KG1 (cell line): ENCODE data around the gene SMYD3.

Experiments used
- DNase-seq: peaks from one replicate; lab custom pipeline; 2025; lab: John Stamatoyannopoulos, UW

Gene SMYD3

DNA sequence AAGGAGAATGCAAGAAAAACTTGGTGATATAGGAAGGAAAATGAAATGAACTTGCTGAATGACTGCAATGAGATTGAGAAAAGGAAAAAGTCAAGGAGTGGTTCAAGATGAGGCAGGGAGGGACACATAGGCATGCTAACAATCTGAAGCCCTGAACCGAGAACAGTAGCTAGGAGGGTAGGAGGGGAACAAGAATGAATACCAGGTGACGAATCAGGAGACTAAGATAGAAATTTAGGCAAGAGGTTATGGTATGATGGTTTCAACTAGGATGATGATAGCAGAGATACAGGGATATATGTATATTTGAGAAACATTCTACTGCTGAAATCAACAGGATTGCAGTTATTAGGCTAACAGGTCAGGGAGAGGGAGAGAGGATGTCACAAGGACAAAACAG, 44.1 kb downstream of the SMYD3 start:
- no peak for DNase-seq

DNA sequence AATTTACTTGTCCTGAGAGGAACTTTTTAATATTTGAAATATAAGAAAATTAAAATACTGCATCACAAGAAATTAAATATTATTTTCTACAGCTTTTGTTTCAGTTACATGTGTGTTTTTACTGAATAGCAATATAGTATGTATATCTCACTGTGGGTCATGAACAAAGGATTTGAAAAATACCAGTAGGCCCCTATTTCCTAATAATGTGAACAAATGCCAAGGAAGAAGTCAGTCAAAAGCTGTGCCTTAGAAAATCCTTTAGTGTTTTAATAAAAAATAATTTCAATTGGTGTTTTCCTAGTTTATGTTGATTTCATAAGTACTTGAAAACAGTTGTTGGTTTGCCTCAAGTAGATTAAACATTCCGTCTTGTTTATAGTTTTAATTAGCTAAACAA, 46.7 kb downstream of the SMYD3 start:
- DNase-seq: no peak

GRCh38 chr1:246459221-246459620, 47.9 kb downstream of the SMYD3 start:
- no peak for DNase-seq

- no peak for DNase-seq
Measured at GRCh38 chr1:246455476-246455875, 51.6 kb downstream of the SMYD3 start.

GRCh38 chr1:246454655-246455054, 52.4 kb downstream of the SMYD3 start:
- no peak for DNase-seq

DNA sequence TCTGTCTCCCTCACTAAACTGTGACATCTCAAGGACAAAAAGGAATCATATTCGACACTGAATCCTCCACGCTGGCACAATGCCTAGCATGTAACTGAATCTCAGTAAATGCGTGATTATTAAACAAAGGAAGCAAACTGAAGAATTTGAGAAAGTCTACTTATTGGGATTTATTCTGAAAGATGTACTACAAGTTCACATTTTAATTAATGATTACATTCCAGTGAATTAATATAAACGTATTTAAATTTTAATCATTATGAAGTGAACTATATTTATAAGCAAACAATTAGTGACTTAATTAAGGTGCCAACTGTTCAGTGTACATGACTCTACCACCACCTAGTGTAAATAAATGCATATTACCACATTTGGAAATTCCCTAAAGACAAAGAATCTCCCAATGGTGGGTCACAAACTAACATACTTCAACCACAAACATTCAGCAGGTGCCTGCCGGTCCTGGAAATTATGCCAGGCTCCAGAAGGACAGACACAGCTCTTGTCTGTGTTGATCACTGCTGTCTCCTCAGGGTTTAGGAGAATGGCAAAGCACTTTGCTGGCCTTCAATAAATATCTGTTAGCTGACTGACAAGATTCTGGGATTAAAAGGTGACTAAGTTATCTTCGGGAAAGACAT, 56.3 kb downstream of the SMYD3 start:
- no peak for DNase-seq

- DNase-seq: no peak
Measured at GRCh38 chr1:246448373-246448772, 58.7 kb downstream of the SMYD3 start.

GRCh38 chr1:246447501-246447900, 59.6 kb downstream of the SMYD3 start:
- no peak for DNase-seq

GRCh38 chr1:246445503-246445902, 61.6 kb downstream of the SMYD3 start:
- no peak for DNase-seq

GRCh38 chr1:246444617-246445016, 62.5 kb downstream of the SMYD3 start:
- DNase-seq: no peak

DNA sequence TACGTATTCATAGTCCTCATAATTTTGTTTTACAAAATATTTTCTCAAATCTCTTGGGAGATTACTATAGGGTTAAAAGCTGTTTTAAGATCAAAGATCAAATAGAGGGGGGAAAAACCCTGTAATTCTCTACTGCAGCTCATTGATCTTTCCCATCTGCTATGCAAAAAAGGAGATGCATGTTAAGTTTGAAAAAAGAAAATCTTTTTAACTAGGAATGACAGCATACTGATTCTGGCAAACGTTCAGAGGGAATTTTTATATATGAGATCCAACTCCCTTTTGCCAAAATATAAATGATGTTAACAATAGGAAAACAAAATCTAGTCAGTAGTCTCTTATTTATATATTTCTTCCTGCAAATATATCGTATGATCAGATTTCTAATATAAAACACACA, 69.1 kb downstream of the SMYD3 start:
- DNase-seq: no peak

- no peak for DNase-seq
Measured at GRCh38 chr1:246435421-246436041, 71.5 kb downstream of the SMYD3 start.

- DNase-seq: no peak
Measured at GRCh38 chr1:246434335-246434734, 72.7 kb downstream of the SMYD3 start.

DNA sequence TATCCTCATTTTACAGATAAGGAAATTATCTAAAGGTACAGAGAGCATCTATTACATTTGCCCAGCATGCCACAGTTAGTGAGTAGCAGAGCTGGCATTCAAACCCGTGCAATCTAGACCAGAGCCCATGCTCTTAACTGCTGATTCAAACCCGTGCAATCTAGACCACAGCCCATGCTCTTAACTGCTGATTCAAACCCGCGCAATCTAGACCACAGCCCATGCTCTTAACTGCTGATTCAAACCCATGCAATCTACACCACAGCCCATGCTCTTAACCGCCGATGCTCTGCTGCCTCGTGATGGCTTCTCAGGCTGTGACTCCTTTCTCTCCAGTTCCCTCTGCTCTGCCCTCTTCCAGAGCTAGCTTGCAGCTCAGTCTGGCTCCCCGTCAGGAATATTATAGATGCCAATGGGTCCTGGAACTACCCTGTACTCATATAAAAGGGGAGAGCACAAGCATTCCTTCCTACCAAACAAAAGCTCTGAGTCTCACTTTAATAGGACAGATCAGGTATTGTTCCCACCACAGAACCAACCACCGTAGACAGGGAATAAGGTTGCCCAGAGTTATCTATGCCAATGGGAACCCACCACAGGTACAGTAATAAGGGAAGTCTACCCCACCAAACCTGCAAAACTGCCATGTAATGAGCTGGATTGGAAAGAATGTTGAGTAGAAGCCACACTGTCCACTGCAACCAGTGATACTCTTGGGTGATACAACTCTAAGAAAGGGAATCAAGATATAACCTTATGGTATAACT, 78.4 kb downstream of the SMYD3 start:
- no peak for DNase-seq

DNA sequence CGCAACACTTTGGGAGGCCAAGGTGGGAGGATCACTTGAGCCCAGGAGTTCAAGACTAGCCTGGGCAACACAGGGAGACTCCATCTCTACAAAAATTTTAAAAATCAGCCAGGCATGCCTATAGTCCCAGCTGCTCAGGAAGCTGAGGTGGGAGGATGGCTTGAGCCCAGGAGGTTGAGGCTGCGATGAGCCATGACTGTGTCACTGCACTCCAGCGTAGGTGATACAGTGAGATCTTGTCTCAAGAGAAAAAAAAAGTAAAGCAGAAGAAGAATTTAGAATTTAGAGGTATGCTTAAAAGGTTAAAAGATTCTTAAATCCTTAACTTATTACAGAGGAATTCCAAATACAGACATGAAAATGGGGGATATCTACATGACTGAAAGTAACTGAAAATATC, 79.5 kb downstream of the SMYD3 start:
- no peak for DNase-seq

GRCh38 chr1:246425895-246426294, 81.2 kb downstream of the SMYD3 start:
- DNase-seq: no peak

- DNase-seq: no peak
Measured at GRCh38 chr1:246425139-246425794, 81.8 kb downstream of the SMYD3 start.

- DNase-seq: no peak
Measured at GRCh38 chr1:246420300-246420699, 86.8 kb downstream of the SMYD3 start.

- no peak for DNase-seq
Measured at GRCh38 chr1:246418565-246419312, 88.3 kb downstream of the SMYD3 start.

DNA sequence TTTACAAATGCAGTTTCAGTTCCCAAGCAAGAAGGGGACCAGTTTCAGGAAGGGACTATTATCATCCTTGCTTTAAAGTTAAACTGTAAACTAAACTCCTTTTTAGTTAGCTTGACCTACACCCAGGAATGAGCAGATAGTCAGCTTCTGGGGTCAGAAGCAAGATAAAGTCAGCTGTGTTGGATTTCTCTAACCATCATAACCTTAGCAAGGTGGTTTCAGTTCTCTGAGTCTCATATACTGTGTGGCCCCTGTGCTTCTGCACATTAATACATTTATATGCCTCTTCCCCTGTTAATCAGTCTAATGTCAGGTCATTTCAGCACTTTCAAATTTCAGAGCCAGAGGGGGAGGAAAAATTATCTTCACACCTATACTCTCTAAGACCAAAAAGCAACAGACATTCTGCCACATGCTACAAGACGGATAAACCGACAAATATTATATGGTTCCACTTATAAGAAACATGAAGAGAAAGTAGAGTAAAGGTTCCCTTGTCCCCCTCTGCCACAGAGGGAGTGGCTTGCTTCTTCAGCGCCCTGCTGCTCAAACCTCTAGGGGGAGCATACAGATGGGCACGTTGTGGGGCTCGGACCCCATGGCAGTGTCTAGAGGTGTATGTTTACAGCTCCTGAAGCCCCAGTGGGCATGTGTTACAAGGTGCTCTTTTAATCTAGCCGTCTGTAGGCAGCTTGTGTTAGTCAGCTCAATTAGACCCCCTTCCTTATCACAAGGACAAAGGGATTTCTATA, 89.1 kb downstream of the SMYD3 start:
- no peak for DNase-seq

DNA sequence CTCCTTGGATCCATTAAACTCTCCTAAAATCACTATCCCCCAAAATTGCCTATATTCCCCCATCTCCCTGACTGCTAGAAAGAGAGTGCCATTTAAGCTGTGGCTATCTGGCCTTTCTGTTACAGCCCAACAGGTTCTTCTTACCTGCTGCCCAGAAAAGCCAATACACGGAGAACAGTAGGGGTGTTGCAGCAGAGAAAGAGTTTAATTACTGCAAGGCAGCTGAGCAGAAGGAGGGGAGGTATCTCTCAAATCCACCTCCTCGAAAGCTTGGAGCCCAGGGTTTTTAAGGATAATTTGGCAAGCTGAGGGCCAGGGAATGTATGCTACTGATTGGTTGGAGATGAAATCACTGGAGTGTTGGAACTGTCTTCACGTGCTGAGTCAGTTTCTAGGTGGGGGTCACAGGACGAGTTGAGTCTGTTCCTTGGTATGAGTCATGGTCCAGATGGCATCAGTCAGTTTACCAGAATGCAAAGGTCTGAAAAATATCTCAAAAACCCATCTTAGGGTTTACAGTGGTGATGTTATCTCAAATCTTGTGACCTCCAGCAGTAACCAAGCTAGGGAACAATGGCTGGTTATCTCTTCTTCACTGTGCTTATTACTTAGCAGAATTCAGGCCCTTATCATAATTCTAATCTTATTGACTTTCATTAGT, 89.8 kb downstream of the SMYD3 start:
- no peak for DNase-seq
